GM23248 (cell line): ENCODE data around the gene HSD17B8.

Source experiments
- EZH2 ChIP-seq: fragments of 200-600 bp; sonication (generic); IDR thresholded peaks from 2 replicates; pipeline ENCODE4 v1.6.1; 2018; ENCODE audit warnings: antibody characterized with exemption, mild to moderate bottlenecking; ENCODE audit not compliant: insufficient read depth, poor library complexity, severe bottlenecking
- EZH2phosphoT487 ChIP-seq: fragments of 200-600 bp; sonication (generic); IDR thresholded peaks from 2 replicates; pipeline ENCODE4 v1.6.1; 2018; ENCODE audit warnings: antibody characterized with exemption, moderate library complexity, mild to moderate bottlenecking, low read depth; ENCODE audit not compliant: insufficient read depth

DNA sequence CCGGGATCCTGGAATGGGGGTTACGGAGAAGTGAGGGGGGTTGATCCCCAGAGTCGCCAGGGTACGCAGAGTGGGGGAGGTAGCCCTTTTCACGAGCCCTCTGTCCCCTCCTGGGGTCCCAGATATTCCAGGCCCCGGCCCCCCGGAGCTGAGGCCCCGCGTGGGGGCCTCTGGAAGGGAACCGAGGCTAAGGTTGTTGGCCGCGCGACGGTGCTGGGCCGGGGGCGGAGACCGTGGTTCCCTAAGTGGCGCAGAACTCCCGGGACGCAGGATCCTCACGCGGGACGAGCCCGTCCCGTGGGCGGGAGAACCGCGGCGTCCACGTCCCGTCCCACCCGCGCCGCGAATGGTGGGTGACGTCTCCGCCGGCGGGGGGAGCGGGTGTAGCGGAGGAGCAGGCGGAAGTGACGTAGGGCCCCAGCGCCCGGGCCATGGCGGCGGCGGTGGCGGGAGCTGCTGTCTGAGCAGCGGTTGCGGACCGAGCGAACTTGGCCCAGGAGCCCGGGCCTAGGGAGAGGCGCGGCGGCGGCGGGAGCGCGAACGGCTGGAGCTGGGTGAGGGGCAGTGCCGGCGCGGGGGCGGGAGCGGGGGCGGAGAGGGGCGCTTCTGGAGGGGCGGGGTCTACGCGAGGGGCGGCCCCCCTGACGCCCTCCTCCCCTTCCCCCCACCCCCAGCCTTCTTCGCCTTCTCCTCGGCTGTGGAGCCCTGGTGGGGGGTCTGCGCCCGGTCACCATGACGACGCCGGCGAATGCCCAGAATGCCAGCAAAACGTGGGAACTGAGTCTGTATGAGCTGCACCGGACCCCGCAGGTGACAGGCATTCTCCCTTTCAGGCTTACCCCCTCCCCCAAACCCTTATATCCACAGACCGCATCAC lies 3.9 kb downstream of the HSD17B8 start, which contains the start of gene RING1:
- TF ChIP-seq EZH2phosphoT487 (no peak), EZH2 (no peak)
